GM12892 (cell line): ENCODE data around the gene TEX14.
"Not testable (repeated sequence)": the region's sequence is repeated elsewhere in the genome, so short reads cannot be mapped to it uniquely, and the experiment has no call there.

Experiments
- DNase-seq: peaks from one replicate; pipeline ENCODE4 v3.0.0; 2011; ENCODE audit not compliant: insufficient read length
- FAIRE-seq: peaks from 2 replicates; lab custom pipeline; 2011; peaks lifted over from hg19 to GRCh38; lab: Jason Lieb, UNC
- POLR2A ChIP-seq: IDR thresholded peaks from 2 replicates; pipeline ENCODE4 v1.6.1; 2011; ENCODE audit warnings: low read depth, low read length, control low read depth
- POLR2AphosphoS5 ChIP-seq: IDR thresholded peaks from 2 replicates; pipeline ENCODE4 v1.6.1; 2011; ENCODE audit warnings: low read depth, low read length, control low read depth
- TAF1 ChIP-seq: IDR thresholded peaks from 2 replicates; pipeline ENCODE4 v1.6.1; 2011; ENCODE audit warnings: low read depth, mild to moderate bottlenecking, control low read depth, low read length, borderline replicate concordance

The TEX14 gene

DNA sequence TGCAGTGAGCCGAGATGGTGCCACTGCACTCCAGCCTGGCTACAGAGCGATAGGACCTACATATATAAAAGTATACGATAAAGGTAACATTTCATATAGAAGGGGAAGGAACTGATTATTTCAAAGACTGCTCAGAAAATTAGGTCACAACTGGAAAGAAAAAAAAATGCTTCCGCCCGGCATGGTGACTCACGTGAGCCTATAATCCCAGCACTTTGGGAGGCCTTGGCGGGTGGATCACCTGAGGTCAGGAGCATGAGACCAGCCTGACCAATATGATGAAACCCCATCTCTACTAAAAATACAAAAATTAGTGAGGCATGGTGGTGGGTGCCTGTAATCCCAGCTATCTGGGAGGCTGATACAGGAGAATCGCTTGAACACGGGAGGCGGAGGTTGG is 7.8 kb downstream of the TEX14 start:
- FAIRE-seq: no peak
- DNase-seq: no peak
- no peak for TF ChIP-seq POLR2AphosphoS5
- TF ChIP-seq TAF1: no peak
- TF ChIP-seq POLR2A: no peak

GRCh38 chr17:58680038-58680369 is 11.8 kb downstream of the TEX14 start:
- no peak for DNase-seq
- TF ChIP-seq TAF1 (no peak), POLR2AphosphoS5 (no peak), POLR2A (no peak)
- no peak for FAIRE-seq

DNA sequence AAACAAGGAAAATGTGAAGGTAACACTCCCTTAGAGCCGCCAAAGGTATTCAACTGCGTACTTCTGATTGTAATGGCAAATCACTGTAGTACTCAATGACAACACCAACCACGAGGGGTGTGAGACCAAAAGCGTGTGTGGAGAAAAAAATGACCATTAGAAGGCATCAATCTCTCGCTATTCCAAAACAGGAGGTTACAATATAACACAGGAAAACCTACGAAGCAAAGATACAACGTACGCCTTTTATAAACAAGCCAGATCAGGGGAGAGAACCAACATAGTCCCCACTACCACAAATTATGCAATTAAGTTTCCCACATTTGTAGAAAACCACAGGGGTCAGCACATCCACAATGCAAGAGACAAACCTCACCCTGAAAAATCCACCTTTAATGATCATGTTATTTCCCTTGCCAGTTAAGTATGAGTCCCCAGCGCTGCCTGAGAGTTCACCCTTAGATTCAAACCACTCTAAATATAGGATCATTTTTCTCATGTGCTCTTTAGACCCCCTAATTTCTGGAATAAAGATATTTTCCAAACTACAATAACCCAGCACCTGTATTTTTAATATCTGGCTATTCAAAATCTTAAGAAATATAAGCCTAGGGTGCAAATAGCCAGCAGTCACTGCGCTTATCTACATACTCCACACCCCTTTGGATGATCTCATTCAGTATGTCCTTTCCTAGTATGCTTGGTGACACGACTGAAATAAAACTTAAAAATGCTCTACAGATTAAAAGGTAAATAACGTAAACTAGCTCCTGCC is 12.4 kb downstream of the TEX14 start:
- DNase-seq (no peak), FAIRE-seq (no peak)
- TF ChIP-seq TAF1: no peak
- peak; percentile 100 for TF ChIP-seq POLR2AphosphoS5
- peak; percentile 100 for TF ChIP-seq POLR2A

DNA sequence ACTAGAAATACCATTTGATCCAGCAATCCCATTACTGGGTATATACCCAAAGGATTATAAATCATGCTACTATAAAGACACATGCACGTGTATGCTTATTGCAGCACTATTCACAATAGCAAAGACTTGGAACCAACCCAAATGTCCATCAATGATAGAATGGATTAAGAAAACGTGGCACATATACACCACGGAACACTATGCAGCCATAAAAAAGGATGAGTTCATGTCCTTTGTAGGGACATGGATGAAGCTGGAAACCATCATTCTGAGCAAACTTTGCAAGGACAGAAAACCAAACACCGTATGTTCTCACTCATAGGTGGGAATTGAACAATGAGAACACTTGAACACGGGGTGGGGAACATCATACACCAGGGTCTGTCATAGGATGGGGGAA is 13.6 kb downstream of the TEX14 start:
- FAIRE-seq, DNase-seq: not testable (repeated sequence)

- FAIRE-seq: no peak
- DNase-seq: no peak
- no peak for TF ChIP-seq POLR2A
Observed at GRCh38 chr17:58677194-58677880, 14.5 kb downstream of the TEX14 start.

- no peak for TF ChIP-seq TAF1
- TF ChIP-seq POLR2AphosphoS5: no peak
- no peak for TF ChIP-seq POLR2A
- no peak for DNase-seq
- no peak for FAIRE-seq
Observed at GRCh38 chr17:58671969-58672368, 19.9 kb downstream of the TEX14 start.

DNA sequence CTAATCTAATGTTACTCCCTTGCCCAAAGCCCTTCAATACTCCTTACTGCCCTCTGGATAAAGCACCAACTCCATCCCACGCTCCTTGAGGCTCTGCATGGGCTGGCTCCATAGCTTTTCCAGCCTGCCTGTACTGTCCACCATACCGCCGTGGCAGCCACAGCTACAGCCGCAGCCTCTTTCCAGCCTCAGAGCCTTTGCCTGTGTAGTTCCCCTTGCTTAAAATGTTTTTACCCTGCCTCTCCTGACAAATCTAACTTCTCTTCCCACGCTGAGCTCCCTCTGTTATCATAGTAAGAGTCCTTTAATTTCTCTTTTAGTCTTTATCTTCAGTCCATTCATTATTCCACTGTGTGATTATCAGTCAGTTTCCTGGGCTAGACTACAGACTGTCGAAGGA is 22.0 kb downstream of the TEX14 start:
- TF ChIP-seq POLR2AphosphoS5: no peak
- TF ChIP-seq POLR2A: no peak
- TF ChIP-seq TAF1: no peak
- FAIRE-seq (no peak), DNase-seq (no peak)

DNA sequence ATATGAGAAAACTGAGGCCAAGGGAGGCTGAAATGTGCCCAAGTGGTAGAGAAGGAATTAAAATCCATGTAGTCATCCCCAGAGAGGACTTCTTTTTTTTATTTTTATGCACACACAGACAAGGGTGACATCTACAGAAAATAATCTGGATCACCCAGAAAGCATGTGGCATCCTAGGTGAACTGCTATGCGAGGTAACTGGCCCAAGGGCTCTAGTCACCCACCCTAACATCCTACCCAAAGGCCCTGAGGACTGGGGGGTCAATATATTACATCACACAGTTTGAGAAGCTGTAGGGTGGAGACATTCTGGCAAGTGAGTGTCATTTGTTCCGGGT is 23.3 kb downstream of the TEX14 start:
- DNase-seq (no peak), FAIRE-seq (no peak)
- TF ChIP-seq POLR2A: no peak
- TF ChIP-seq TAF1: no peak
- TF ChIP-seq POLR2AphosphoS5: no peak

DNA sequence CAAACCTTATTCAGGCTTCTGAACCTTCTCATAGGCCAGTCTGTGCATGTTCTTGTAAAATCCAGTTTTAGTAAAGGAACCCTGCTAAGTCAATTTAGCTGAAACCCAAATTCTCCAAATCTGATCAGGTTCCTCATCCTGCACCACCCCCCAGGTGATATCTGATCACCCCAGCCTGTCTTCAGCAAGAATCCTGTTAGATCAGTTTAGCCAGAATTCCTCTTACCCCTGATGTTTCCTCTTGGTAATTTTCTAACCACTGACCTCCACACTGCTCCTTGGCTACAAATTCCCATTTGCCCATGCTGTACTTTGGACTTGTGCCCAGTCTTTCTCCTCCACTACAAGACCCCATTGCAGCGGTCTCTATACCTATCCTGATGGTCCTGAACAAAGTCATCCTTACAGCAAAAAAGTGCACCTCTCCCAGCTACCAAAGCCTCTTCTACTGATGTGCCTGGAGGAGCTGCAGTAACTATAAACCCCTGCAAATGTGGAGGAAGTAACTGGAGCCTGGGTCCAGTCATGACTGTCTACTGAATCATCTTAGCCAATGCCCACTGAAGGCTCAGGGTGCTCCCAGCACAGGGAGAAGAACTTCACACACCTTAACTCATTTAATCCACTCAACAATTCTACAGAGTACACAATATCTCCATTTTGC is 23.8 kb downstream of the TEX14 start:
- DNase-seq: no peak
- TF ChIP-seq POLR2AphosphoS5: no peak
- no peak for TF ChIP-seq POLR2A
- no peak for TF ChIP-seq TAF1
- no peak for FAIRE-seq

DNA sequence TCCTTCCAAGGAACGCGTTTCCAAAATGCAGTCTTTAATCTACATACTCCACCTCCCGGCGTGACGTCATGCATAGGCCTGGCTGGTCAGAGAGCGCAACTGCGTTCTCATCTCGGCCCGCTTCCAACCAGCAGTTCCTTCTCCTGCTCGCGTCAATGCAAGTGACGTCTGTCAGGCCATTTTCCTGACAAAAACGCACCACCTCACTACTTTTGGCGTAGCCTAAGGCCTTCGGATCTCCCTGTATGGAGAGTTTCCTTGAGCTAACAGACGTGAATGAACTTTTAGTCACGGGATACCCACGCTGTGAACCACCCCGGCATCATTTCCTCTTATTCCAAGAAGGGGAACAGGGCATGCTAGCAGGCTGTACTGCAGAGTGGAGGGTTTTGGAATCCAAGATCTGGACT is 25.0 kb downstream of the TEX14 start:
- FAIRE-seq (no peak), DNase-seq (no peak)
- no peak for TF ChIP-seq TAF1
- TF ChIP-seq POLR2A: no peak
- no peak for TF ChIP-seq POLR2AphosphoS5

DNA sequence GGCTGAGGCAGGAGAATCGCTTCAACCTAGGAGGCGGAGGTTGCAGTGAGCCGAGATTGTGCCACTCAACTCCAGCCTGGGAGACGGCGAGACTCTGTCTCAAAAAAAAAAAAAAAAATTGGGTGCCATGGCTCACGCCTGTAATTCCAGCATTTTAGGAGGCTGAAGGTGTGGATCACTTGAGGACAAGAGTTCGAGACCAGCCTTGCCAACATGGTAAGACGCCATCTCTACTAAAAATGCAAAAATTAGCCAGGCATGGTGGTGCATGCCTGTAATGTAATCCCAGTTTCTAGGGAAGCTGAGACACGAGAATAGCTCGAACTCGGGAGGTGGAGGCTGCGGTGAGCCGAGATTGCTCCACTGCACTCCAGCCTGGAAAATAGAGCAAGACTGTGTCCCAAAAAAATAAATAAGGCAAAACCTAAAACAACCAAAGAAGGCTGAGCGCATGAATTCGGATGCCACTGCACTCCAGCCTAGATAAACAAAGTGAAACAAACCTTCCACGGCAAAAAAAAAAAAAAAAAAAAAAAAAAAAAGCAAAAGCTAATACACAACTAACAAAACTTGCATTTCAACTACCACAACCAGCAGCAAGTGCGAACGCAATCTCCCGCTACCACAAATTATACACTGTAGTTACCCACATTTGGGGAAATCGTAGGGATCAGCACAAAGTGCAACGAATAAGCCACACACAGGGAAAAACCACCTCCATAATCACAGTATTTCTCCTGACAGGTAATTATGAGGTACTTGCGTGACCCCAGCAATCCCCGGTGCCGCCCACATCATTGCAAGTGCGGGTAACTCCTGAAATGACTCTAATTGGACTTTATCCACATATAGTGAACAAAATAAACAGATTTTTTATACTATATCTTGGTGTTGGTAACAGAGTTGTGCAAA is 25.6 kb downstream of the TEX14 start:
- FAIRE-seq (no peak), DNase-seq (no peak)
- TF ChIP-seq POLR2AphosphoS5 (no peak), POLR2A (no peak), TAF1 (no peak)
